RCC 7860 (cell line): ENCODE data around the gene ZNF771.

Experiments used
- DNase-seq: peaks from one replicate; pipeline ENCODE4 v3.0.0-alpha.2; 2015; ENCODE audit warnings: low spot score
- FAIRE-seq: peaks from 2 replicates; lab custom pipeline; 2012; peaks lifted over from hg19 to GRCh38; lab: Jason Lieb, UNC

Gene ZNF771

DNA sequence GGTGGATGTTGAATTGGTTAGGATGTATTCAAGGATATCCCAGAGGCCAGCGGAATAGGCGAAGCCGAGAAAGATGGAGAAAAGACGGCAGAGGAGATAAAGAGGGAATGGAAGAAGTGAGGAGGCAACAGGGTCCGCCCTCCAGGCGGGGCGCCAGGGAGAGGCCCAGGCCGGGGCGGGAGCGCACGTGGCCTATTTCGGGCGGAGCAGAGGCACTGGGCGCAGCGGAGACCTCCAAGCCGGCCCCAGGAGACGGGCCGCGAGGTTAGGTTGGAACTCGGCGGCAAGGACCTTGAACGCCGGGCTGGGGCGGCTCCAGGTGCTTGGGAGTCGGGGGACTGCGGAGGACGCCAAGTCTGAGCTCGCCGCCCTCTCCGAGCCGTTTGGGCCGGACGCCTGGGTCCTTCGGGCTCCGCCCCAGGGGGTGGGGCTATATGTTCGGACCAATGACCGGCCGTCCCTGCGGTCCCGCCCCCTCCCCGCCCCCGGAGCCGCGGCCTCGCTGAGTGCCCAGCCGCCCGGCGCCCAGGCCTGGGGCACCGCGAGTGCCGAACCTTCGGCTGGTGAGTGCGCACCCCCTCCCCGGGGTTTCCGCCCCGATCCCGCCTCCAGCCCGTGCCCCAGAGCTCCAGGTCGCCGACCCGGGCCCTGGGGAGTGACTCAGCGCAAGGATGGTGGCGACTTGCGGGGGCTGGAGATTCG, at the start of gene ZNF771:
Gene ZNF771, plus strand, starts transcription at position 505 of the 702 bp plus-strand sequence. CDS start 448 bp downstream, outside the sequence.
- FAIRE-seq, result no peak
- DNase-seq, result peak; percentile 45

DNA sequence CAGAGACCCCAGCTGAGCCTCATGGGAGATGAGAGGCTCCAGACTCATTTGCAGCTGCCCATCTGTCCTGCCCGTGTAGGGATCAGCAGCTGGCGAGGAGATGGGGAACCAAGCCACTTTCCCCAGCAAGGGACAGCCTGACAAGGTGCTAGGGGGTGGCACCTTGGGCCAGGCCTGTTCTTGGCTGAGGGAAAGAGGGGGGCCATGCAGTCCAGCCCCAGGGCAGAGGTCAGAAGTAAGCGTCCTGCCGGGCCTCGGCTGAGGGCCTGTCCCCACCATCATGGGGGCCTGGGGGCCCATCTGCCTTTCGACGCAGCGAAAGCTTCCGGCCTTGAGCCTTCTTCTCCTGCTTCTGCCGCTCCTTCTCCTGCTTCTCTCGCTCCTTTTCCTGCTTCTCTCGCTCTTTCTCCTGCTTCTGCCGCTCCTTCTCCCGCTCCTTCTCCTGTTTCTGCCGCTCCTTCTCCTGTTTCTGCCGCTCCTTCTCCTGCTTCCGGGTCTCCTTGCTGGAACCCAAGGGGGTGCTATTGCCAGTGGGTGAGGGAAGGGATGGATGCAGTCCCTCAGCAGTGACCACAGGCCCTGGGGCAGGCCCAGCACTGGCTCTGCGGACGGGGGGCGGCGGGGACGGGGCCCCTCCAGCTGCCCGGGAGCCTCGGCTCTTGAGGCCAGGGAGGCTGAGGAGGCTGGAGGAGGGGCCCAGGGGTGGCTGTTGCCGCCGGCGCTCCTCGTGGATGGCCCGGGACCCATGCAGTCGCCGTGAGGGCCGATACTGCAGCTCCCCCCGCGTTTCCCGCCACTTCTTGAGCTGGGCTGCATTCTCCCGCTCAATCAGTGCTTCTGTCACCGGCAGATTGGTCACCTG, 49.5 kb upstream of the ZNF771 start:
- FAIRE-seq (no peak), DNase-seq (no peak)

DNA sequence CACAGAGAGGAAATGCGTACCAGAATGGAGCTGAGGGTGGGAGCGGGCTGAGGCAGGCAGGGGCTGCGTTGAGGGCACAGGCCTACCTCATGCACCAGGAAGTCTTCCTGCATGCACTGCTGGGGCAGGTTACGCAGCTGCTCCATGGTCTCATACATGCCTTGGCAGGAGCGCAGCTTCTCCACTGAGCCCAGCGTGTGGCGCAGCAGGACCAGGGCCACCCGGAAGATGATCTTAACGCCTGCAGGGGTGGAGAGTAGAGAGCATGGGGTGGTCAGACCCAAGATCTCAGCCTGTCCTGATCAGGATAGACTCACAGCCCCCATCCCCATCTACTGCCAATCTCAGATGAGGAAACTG, 48.8 kb upstream of the ZNF771 start:
- FAIRE-seq (no peak), DNase-seq (no peak)

DNA sequence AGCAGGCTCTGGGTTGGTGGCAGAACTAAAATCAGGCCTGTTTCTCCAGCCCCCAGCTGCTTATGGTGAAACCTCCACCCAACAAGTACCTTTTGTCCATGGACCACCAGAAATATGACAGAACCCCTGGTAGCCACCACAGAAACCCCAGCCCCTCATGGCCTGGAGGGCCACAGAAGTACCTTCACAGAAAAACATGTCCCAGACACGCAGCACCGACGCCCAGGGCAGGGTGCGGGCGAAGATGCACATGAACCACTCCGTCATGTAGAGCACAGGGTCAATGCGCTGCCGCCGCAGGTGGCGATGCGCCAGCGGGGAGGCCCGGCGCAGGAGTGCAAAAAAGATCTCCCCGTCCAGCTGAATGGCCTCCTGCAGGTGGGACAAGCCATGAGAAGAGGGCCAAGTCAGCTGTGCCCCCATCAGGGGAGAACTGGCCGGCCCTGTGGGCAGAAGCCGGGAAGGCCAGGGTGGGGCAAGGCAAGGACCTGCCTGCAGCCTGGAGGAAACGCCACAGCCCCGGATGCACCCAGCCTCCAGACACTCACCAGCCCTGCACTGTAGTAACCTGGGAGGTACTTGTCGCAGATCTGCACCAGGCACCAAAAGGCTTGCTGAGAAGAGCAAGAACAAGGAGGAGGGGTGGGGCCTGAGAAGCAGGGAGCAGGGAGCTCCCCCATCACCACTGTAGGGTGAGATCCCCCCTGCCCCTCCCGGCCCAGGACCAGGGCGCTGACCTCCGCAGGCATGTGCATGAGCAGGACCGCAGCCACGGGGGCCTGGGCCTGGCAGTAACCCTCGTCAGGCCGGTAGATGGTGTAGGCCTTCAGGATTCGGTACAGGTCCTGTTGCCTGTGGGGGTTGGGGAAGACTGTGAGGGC, 48.2 kb upstream of the ZNF771 start:
- no peak for FAIRE-seq
- no peak for DNase-seq

DNA sequence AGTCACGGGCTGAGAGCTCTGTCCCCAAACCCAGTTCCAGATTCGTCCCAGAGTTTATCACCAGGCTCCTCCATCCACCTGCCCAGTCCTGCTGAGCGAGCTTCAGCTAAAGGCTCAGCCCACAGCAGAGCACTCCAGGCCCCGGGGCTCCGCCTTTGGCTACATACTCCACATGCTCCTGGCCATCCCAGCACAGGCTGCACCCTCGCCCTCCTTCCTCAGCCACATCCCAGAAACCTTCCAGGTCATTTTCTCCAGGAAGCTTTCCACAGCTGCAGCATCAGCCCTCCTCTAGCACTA, 47.6 kb upstream of the ZNF771 start:
- no peak for FAIRE-seq
- DNase-seq, result no peak

DNA sequence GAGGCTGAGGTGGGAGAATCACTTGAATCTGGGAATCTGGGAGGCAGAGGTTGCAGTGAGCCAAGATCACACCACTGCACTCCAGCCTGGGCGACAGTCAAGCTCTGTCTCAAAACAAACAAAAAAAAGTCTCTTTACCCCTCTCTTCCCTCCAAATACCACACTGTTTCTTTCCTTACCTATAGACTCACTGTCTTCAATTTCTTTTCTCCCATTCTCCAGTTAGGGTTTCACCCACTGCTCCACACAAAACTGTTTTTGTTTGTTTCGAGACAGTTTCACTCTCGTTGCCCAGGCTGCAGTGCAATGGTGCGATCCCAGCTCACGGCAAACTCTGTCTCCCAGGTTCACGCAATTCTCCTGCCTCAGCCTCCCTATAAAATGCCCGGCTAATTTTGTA, 46.2 kb upstream of the ZNF771 start:
- FAIRE-seq (no peak), DNase-seq (no peak)

DNA sequence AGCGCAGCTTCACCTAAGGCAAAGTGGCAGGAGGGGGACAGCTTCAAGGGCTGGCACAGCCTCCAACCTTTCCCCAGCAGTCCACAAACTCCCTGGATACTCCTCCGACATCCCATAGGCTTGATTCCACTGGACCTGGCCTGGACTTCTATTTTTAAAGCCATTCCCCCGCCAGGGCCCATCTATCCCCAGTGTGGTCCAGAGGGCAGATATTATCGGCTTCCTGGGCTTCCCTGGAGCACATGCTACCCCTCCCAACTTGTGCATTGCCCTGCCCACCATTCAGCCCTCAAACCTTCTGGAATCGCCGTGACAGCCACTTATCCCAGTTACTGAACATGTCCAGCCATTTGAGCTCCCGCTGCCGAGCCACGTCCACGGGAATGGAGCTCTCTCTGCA, 42.2 kb upstream of the ZNF771 start:
- FAIRE-seq, result no peak
- no peak for DNase-seq

DNA sequence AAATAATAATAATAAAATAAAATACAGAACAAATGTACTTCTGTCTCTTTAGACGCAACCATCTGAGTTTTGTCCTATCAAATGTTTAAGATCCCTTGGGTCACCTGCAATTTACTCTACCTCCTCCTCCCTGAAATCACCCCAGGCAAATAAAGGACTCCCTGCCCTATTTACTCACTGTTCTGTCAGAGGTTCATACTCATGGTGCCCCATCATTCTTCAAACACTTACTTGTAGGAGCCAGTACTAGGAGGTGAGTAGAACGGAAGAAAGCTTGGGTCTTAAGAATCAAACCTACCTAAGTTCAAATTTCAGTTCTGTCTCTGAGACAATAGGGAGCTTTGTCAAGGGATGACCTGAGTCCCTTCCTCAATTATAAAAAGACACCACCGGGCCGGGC, 40.9 kb upstream of the ZNF771 start:
- DNase-seq (no peak), FAIRE-seq (no peak)

DNA sequence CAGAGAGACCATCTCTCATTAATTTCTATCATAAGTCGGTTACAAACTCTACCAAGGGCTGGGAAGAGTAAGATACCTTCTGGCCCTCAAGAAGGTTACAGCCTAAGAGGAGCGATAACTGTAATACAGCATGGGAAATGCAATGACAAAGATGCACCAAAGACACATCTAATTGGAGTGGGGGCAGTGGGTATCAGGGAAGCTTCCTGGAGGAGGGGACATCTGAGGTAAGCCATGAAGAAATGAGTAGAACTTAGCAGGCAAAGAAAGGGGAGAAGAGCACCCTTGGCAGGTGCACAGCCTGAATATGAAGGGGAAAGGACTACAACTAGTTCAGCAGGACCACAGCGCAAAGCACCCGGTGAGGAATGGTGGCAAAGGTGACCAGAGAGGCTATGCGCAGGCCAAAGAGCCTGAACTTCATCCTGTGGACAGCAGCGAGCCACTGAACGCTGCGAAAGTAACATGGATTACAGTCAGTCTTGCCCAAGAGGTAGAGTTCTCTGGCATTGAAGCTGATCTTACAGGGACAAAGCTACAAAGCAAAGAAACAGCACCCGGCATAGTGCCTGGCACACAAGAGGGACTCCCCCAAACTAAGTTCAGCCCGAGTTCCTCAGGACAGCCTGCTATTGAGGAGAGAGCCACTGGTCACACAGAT, 39.9 kb upstream of the ZNF771 start:
- DNase-seq, result no peak
- FAIRE-seq, result no peak

DNA sequence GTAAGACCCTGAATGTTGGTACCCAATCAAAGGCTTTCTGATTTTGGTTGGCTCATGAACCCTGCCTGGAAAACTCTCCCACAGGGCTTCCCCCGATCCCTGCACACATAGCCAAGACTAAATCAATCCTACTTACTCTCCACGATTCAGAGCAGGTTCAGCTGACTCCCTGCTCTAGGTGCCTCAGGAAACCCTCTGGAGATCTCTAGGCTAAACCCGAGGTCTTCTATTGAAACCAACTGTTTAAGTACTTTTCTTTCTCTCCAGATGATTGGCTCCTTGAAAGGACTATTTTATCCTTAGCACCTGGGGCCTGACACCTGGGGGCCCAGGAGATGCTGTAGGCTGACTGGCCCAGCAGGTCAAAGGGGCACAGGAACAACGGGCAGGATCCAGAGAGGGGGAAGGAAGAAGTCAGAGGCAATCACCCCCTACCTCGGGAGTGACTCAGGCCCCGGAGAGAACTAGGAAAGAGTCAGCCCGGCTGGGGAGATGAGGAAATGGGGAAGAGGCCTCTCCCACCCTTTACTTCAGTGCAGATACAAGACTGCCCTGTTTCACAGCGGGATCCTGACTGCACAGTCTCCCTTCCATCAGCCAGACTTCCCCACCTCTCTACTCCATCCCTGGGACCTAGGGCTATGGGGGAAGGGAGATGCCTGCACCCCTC, 39.1 kb upstream of the ZNF771 start:
- DNase-seq (peak; percentile 48), FAIRE-seq (no peak)

DNA sequence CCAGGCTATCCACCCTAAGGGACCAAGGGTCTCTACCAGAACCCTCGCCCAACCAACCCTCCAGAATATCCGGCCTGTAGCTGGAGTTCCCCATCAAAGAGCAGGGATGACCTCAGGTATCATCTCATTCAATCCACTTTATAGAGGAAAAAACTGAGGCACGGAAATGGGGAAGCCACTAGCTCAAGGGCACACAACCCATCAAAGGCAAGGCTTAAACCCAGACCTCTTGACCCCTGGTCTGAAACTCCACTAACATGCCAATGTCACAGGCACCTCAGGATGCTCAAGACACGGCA, 38.7 kb upstream of the ZNF771 start:
- FAIRE-seq, result no peak

DNA sequence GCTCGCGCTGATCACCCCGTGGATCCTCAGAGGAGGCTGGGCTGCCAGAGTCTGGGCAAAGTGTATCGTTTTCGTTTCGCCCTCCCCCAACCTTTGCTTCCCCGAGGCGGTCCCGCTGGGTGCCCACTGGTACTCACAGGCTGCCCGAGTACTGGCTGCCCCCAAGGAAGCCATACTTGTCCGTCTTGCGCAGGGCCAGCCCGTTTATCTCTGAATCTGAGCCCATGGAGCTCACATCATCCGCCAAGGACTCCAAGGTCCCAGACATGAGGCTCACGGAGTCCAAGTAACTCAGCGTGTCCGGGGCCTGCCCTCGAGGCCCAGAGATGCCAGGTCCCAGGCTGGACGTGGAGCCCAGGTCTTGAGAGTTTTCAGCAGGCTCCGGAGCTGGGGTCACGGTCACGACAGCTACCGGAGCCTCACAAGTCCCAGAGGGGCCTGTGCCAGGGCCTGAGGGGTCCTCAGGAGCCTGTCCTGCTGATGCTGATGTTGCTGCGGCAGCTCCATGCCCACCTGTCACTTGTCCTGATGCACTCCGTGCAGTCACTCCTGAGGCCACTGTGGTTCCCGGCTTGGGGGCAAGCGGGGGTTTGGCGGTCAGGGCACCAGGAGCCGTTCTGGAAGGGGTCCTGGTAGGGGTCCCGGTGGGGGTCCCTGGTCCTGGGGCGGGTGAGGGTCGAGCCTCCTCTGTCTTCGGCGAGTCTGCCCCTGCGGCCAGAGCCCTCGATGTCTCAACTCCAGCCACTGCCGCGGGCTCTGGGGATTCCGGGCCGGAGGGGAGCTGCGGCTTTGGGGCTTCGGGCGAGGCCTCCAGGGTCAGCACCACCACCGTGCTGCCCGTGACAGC, 38.1 kb upstream of the ZNF771 start:
- FAIRE-seq, result no peak

More for the DNA sequence above, 38.7 kb upstream of the ZNF771 start:
- DNase-seq, result no peak

DNA sequence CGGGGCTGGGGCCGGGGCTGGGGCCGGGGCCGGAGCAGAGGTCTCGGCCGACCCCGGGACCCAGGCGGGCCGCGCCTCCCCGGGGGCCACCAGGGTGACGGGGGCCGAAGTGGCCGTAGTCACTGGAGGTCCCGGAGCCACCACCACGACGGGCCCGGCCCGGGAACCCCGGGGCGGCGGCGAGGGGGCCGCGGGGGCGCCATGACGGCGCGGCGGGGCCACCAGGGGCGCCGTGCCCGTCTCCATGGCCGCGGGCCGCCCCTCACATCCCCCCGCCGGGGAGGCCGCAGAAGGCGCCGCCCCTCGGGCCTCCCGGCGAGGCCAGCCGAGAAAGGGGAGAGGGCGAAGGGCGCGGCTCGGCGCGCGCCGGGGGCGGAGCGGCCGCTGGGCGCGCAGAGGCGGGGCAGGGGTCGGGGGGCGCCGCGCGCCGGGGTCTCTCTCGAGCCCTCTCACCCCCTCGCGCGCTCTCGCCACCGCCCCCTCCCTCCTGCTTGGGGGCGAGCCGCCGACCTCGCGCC, 37.4 kb upstream of the ZNF771 start:
- FAIRE-seq (no peak), DNase-seq (no peak)

More for the DNA sequence above, 38.1 kb upstream of the ZNF771 start:
- DNase-seq, result no peak

DNA sequence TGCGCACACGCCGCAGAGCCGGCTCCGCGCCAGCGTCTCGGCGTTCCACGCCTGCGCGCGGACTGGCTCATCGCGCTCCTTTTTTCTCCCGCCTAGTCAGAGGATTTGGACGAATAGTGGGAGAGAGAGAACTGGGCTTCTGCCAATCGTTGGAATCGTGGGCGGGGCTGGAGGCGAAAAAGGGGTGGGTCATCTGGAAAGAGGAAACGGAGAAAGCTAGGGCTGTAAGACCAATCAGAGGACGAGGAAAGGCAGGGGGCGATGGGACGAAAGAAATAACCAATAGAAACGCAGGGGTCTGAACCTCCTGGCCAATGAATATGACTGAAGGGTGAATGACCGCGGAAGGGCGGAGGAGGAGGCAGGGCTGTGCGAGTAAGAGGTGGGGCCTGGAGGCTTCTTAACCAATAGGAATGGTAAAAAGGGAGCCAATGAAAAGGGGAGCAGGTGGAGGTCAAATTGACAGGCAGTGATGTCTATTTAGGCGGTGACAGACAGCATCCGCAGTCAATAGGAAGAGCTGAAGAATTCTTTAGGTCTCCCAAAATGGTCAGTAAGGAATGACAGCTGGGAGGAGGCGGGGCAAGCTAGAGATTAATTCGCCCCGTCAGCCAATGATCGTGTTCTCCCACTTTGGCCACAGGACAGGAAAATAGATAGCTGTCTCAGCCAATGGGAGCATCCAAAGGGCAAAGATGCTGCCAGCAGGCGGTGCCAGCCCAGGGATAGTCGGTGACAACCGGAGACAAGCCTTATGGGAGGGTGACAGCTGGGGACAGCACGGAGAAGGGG, 36.8 kb upstream of the ZNF771 start, which contains the start of gene TBC1D10B:
Gene TBC1D10B, minus strand, starts transcription at position 39 of the 792 bp plus-strand sequence. CDS start 311 bp downstream, outside the sequence.
- FAIRE-seq, result peak; percentile 98
- peak; percentile 100 for DNase-seq

DNA sequence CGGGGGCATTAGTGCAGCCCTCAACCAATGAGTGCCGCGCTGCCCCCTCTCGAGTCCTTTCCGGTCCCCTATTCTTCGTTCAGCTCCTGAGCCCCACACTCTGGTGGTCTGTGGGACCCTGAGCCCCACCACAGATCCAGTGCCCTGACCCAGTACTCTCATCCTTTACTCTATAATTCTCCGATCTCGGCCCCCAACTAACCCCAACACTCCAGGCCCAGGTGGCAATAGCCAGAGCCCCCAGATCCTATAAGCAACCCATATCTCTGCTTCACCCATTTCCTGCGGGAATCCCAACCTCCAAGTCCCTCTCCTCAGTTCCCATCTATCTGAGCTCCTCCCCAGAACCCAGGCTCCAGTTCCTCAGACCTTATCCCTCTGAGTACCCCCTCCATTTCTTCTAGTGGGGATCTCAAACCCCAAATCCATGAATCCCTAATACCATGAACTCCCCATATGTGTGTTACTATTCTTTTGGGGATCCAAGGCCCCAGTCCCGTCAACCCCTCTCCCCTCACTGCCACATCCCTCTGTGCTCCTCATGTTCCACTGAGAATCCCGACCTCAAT, 36.1 kb upstream of the ZNF771 start:
- FAIRE-seq, result no peak
- no peak for DNase-seq

DNA sequence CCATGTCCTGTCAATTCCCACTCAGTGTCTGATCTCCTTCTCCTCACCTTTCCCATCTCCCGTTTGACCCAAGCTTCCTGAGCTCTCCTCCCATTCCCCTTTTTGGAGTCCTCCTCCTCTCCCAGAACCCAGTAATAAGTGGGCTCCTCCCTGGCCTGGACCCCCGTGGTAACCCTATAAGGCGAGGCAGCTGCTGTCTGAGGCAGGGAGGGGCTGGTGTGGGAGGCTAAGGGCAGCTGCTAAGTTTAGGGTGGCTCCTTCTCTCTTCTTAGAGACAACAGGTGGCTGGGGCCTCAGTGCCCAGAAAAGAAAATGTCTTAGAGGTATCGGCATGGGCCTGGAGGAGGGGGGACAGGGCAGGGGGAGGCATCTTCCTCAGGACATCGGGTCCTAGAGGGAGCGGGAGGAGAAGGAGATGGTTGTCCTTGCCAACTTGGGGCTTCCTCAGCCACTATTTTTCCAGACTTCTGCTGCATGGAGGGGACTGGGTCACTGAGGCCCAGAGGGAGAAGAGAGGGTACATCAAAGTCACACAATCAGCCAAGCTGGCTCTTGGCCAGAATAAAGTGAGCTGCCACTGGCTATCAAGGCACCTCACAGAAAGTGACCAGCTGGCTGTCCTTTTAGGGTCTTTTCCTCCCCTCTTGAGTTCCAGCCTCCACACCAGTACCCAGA, 35.2 kb upstream of the ZNF771 start:
- no peak for FAIRE-seq
- no peak for DNase-seq

DNA sequence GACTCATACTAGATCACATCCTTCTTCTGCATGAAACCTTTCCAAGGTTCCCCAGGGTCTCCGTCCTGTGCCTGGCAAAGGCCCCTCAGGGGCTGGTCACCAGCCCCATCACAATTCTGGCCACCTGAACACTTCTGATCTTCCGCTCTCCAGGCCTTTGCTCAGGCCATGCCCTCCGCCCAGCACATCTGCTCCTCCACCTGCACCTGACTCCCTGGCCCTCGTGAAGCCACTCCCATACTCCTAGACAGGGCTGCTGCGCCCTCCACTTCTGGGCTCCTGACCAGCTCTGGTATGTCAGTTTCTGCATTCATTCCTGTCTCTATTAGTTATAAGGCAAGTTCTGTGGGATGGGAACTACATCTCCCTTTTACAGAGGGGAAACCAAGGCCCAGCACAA, 34.7 kb upstream of the ZNF771 start:
- FAIRE-seq, result no peak
- DNase-seq, result no peak

DNA sequence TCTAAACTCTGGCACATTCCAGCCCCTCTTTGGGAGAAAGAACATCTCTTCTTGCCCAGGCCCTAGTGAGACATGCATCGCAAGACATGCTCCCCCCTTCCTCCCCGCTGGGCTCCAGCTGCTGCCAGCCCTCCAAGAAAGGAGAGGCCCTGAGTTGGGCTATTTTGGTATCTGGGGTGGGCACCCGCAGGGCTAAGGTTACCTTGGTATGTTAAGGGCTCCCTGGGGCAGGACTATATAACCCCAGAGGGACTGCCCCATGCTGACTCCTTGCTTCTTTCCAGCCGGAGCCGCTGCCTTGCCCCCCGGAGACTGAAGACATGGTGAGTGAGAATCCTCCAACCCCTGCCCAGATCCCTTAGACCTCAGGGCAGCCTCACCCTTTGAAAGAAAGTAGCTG, 32.9 kb upstream of the ZNF771 start, which contains the start of gene MYL11:
Gene MYL11, plus strand, starts transcription at position 265 of the 400 bp plus-strand sequence. Its CDS starts 56 bp downstream, at position 321.
- FAIRE-seq, result no peak

More for the DNA sequence above, 32.9 kb upstream of the ZNF771 start, which contains the start of gene MYL11:
- DNase-seq, result no peak
